Loucy (cell line): ENCODE results near the gene SHROOM2.

Experiments
- CTCF ChIP-seq: fragments of 200-600 bp; sonication (generic); conservative IDR thresholded peaks from 2 replicates; pipeline ENCODE4 v1.5.1; 2014; ENCODE audit warnings: mild to moderate bottlenecking, antibody characterized with exemption, low read length
- EZH2phosphoT487 ChIP-seq: fragments of 200-600 bp; IDR thresholded peaks from 2 replicates; pipeline ENCODE4 v1.6.1; 2018; ENCODE audit warnings: antibody characterized with exemption, mild to moderate bottlenecking, moderate library complexity, borderline replicate concordance

- no peak for TF ChIP-seq CTCF
- no peak for TF ChIP-seq EZH2phosphoT487
Measured at GRCh38 chrX:9816084-9816700, 30.0 kb downstream of the SHROOM2 start.
